Activated T-cell treated with anti-CD3 and anti-CD28 coated beads, Interleukin-2, amount 50 U/mL, for 1 hour (primary cell): ENCODE measurements around the gene CYP4V2.

Experiments used
- DNase-seq: peaks from one replicate; pipeline ENCODE4 v3.0.0-alpha.2; 2020

CYP4V2 gene

DNA sequence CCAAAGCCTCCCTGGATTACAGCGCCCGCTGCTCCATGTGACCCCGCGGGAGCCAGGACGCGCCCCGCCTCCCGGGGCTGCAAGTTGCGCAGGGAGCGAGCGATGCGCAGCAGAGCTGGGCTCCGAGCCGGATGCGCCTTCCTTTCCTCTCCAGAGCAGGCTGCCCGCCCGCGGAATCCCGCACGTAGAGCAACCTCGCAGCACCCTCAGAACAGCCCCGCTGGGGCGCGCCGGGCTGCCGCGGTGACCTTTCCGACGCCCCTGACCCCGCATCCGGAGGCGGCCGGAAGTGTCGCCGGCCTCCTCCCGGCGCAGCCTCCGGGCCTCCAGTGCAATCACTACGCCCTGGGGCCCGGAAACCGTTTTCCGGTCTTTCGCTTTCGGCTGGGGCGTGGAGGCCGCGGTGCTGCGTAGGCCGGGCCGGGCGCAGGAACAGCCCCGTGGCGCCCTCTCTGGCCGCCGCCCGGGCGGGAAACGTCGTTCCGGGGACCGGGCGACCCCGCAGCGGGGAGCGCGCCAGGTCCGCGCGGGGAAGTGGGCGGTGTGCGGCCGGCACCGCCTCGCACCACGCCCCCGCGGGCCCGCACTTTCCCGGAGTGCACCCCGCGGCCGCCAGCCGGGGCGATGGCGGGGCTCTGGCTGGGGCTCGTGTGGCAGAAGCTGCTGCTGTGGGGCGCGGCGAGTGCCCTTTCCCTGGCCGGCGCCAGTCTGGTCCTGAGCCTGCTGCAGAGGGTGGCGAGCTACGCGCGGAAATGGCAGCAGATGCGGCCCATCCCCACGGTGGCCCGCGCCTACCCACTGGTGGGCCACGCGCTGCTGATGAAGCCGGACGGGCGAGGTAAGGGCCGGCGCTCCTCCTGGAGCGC lies at the start of gene CYP4V2:
Gene CYP4V2, plus strand, starts transcription at position 368 of the 866 bp plus-strand sequence. Its CDS starts 257 bp downstream, at position 625.
- DNase-seq: peak; percentile 84

DNA sequence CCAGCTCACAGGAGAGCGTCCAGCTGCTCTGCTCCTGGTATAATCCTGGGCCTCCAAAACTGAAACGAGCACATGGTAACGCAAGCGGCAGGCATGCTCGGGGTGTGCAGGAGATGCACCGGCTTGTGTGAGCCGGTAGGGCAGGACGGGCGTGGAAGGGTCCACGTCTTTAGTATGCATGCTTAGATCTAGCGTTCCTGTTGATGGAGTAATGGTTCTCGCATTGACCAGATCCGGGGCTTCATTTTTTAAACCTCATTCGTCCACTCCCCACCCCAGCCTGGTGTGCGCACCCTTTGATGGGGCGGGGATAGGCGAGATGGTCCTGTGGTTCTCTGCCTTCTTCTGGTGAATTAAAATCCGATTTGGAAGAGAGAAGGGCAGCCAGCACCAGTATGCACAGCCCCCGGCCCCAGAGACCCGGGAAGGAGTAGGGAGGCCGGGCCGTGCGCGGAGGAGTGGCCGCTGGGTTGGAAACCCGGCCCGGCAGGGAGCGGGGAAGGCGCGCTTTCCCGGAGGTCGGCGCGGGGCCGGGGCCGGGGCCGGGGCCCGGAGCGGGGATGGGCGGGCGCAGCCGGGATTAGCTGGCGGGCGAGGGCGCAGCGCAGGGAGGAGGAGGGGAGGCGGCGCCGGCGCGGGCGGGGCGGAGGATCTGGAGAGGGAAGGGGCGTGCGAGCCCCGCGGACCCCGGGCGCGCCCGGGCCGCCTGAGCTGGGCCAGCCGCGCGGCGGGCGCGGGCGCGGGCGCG lies 47.0 kb upstream of the CYP4V2 start:
- DNase-seq: no peak

DNA sequence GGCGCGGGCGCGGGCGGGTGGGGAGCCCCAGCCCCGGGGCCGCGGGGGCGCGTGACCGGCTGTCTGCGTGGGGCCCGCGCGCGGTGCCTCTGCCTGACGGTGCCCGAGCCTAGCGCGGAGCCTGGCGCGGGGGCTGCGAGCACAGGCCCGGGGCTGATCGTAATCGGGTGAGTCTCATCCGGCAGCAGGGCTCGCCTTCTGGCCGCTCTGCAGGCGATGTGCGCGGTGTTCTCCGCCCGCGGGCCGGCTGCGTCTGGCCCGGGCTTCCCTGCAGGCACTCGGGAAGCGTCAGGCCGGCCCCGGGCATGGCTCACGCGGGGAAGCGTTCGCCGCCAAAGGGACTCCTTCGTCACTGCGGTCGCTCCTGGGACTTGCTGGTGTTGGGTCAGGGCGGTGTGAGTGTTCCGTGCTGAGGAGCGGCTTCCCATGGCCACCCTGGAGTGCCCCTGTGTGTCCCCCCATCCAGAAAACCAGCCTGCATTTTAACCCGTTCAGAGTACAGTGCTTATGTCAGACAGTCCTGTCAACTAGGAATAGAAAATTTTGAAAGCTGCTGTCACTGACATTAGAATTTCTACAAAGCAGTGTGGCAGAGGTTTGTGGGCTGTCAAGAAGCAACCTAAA lies 46.3 kb upstream of the CYP4V2 start:
- DNase-seq: no peak

DNA sequence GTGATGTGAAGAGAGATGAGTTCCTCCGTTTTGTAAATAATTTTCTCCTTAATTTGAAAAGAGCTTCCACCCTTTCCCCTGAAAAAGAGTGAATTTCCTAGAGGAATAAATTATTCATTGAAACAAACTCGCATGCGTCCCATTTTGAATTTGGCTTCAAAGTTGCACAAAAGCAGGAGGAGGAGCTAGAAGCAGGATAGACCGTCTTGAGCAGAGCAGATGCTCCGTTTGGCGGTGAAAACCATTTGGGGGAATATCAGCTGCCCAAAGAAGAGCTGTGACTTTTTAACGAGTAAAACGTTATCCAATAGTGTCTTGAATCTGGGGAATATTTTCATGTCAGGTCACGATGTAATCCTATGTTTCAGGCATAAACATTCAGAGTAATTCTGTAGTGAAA lies 44.9 kb upstream of the CYP4V2 start:
- DNase-seq: no peak

DNA sequence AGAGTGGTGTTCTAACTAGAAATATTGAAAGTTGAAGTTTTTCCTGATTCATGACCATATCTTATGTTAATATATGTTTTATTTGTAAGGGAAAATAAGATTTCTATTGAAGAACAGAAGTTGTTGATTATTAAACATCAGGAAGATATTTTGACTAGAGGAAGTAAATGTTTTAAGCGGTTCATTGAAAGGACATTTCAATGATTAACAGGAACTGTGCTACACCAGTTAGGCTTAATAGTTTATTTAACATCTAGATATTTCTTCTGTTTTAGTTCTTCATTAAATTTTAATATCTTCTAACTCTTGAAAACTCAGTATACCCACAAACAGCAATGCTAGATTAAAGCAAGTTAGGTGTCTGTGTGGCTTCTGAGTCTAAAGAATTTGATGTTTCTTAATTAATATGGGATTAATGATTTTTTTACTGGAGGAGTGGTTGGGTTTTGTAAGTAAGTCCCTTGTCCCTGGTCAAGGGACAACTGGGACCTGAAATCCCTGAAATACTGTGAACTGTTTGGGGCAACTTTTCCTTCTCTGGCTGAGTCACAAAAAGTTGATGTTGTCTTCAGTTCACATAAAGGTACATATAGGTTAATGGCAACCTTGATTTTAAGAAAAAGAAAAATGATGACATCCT lies 42.9 kb upstream of the CYP4V2 start:
- no peak for DNase-seq

DNA sequence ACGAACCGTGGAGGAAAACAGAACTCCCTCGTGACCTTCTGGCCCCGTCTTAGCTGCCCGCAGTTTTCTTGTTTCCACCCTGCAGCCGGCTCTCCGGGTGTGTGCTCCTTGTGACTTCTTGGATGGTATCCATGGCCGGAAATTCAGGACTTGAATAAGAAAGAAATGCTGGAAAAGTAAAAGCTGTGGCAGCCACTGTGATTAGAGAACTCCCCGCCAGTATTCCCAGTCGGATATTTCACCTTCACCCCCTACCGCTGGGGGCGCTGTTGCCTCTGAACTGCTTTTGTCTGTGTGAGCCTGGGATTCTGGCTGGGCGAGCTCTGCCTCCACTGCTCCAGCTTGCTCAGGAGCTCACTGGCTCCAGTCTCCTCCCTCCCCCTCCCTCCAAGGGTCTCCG lies 41.5 kb upstream of the CYP4V2 start:
- peak; percentile 54 for DNase-seq

DNA sequence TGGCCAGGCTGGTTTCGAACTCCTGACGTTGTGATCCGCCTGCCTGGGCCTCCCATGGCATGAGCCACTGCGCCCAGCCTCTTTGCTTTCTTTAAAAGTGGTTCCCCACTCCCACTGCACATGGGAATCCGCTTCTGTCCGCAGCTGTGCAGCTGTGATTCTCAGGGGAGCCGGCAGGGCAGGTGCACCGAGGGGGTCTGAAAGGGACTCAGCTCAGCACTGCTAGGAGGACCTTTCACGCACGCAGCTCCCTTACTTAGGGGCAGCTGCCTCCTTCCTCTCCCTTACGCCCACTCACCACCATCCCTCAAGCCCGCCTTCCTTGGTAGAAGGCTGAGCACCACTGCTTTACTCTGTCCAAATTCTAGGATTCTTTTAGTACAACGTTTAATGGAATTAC lies 40.4 kb upstream of the CYP4V2 start:
- DNase-seq: no peak

DNA sequence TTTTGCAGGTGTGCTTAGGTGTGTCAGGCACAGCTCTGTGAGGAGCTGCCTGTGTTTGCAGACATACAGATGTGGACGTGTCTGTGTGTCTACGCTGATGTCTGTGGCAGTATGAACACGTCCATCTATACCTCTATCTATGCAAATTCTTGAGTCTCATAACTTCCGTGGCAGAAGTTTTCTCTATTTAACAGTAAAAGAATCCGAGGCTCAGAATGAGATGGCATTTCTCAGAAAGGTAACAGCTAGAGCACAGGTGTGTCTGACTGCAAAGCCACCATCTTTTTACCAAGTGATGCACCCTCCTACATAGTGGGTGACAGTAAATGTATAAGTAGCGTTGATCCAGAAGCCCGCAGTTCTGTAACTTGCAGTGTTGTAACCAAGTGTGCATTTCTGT lies 39.9 kb upstream of the CYP4V2 start:
- DNase-seq: no peak

DNA sequence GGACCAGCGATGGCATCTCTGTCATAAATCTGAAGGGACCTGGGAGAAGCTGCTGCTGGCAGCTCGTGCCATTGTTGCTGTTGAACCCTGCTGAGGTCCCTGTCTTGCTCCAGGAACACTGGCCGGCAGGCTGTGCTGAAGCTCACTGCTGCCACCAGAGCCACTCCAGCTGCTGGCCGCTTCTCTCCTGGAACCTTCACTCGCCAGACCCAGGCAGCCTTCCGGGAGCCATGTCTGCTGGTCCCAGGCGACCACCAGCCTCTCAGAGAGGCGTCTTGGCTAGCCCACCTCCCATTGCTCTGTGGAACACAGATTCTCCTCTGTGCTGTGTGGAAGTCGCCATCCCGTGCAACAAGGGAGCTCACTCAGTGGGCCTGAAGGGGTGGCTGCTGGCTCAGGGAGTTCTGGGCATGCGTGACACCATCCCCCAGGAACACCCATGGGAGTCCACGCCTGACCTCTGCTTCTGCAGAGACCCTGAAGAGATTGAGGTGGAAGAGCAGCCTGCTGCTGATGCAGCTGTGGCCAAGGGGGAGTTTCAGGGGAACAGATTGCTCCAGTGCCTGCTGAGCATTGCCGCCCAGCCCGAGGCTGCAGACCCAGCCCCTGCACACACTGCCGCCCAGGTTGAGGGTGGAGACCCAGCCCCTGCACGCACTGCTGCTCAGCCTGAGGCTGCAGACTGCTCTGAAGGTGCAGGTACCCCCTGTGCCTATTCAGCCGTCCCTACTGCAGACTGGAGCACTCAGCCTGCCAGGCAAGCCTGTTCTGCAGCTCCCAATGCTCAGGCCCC lies 33.1 kb upstream of the CYP4V2 start:
- no peak for DNase-seq

DNA sequence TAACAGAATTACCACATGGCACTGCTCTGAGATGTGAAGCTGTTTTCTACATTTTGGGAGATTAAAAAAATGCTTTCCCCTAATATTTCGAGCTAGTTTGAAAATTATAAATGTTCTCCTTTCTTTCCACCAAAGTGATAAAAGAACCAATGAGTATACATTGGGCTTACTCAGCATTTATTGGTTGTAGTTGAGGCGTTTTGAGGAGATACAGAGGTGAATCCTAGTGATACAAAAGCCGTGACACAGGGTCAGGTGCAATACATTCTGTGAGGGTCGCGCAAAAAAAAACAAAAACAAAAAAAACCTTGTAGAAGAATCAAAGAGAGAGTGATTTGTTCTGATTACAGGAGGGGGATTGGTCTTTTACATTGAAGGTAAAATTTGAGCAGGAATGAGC lies 32.4 kb upstream of the CYP4V2 start:
- no peak for DNase-seq

DNA sequence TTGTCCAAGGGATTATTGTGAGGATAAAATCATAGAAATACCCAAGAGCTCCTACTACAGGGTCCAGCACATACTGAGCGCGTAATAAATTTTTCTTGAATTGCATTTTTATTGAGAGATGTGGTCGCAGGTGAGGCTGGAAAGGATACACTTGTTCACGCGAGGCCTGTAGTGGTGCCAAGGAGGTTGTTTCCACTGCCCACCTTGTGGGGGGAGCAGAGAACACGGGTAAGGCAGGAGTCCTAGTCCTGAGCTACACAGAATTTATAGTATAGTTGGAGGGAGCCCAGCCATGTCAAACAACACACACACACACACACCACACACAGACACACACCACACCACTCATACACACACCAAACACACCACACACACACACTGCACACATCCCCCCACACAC lies 31.8 kb upstream of the CYP4V2 start:
- no peak for DNase-seq

DNA sequence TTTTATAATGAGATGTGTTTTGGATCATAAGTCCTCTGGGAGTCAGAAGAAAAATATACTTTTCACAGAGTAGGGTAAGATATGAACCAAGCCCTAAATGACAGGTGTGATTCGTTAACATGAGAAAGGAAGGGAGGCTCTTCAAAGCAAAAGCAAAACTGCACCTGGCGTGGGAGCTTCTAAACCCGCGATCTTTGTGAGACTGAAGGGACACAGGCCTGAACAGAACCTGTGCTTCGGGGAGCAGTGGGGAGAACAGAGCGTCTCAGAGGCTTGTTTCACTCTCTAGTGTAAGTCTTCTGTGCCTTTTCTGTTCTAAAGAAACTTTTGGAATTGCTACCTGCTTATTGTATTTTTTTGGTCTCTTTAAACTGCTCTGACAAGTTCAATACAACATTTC lies 30.2 kb upstream of the CYP4V2 start:
- DNase-seq: no peak

DNA sequence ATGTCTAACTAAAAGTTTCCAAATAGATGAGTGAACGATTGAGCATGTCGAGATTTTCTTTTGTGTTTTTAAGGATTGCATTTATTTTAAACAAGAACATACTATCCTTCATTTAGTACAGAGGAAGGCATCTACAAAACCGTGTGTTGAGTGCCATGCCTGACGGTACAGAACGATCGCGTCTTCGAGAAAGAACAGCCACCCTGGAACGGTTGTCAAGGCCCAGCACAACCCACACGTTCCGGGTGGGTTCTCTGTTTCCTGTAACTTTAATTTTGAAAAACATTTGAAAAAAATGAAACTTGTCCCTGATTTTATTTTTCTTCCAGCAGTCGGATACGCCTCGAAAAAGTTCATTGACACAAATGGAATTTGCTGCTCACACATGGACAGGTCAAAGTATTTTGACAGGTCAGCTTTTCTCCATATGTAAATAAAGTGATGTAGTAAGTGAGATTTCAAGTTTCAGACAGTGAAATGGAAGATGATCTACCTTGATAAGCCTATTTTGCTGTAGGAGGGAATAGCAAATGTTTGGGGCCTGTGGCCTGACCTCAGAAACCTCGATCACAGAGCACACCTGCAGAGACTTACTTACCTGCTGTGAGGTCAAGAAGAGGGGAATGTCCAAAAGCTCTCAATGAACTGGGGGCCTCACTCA lies 24.4 kb upstream of the CYP4V2 start:
- no peak for DNase-seq

DNA sequence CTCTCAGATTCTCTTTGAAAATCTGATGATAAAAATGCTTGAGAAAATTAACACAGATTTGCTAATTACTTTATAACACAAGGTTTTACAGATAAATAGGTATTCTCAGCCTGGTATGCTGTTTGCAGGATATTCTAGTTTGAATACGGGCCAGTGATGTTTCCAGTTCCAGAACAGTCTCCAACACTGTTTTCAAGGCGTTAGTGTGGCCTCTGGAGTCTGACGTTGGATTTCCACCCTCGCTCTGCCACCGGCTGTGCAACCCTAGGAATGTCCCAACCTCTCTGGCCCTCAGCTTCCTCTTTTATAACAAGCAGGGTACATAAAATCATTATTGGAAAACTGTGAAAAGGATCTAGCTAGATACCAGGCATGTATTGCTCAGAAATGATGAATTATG lies 23.8 kb upstream of the CYP4V2 start:
- DNase-seq: no peak

DNA sequence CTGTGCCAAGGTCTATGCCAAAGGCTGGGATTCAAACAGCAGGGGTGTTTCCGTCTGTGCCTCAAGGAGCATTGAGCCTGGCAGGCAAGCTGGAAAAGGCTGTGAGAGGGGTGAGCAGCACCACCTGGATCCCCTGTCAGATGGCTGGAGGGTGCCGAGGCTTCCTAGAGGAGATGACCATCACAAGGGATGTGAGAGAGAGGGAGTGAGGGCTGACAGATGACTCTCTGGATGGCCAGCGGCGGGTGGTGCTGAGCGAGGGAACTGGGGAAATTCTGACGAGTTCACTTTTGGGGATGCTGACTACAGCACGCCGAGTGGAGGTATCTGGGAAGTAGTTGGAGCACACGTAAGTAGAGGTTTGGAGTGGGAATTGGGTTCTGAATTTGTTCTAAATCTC lies 22.6 kb upstream of the CYP4V2 start:
- no peak for DNase-seq

DNA sequence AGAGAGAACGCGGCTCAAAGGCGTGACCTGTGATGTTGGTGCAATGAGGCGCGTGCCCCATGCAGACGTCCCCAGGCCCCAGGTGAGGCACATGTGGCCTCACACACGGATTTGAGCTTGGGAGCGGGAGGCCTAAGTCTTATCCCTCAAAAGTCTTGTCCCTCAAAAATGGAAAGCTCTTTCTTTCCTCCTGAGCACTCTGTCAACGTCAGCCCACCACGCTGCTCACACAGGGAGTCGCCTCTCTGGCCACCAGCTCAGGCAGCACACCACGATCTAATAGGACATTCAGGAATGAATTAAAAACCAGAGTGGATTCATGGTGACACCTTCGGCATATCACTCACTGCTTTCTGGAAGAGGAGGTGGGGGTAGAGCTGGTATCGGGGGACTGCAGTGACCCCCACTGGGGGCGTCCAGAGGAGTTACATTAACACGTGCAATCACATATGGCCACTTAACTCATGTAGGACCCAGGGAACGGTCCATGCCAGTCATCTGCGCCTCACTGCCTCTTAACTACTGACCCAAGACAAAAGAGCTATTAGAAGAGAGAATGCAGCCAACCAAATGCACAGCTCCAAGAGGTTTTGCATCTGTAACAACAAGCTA lies 21.9 kb upstream of the CYP4V2 start:
- no peak for DNase-seq

DNA sequence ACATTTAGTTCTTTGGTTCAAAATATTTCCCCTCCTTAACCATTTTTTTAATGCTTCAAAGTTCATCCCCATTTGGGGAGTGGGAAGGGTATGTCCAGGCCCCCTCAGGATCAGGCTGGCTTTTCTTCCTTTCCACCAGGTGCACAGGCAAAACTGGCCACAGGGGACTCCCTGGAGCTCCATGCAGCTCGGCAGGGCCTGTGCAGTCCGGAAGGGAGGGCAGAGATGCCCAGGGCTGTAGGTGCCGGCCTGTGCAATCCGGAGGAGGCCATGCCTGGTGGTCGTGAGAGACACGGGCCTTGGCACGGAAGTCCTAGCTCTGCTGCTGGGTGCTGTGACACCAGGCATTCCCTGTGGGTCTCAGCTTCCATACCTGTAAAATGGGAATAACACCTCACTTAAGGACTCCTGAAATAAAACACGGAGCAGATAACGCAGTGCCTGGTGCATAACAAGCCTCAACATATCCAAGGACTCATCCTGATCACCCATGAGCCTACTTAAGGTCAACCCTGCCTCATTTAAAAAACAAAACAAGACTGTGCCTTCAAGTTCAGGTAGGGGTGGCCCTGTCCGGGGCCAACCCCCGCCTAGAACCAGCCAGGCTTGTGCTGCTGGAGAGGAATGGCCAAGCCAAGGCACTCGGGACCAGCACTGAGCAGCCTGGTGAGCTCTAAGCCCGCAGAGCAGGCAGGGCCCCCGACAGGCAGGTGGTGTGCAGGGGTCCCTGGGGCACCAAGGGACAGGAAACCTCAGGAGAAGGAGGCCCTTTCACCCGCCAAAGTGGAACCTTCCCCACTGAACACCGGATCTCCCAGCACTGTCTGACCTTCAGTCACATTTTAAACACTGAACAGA lies 21.2 kb upstream of the CYP4V2 start:
- no peak for DNase-seq

DNA sequence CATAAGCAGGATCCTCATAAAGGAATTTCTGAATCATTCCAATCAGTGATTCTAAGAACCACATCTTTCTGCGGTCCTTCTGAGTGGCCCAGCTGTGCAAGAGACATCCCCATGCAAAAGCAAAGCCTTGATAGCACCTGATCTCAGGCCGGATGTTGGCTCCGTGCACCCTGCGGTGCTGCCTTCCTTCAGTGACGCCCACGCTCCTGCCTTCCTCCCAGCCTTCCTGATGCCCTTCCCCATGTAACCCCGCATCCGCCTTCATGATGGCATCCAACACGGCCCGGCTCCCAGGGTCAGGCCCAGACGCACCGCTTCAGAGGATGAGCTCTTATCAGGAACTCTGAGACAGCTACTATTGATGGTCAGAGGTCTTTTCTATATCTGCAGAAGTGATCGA lies 20.4 kb upstream of the CYP4V2 start:
- DNase-seq: no peak

DNA sequence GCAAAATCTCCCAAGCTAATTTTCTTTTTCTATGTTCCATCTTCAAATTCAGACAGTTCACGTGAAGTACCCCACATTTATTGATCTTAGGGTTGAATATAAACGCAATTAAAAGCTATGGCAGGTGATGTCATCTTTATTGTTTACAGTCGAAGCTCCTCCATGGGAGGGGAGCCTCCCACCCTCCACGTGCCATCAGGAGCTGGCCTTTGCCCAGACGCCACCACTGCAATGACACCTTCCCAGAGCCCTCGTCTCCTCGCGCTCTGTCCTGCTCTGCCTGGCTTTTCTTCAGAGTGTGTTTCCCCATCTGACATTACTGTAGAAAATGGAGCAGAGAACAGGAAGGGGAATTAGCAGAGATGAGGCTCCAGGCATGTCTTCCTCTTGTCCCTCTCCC lies 18.8 kb upstream of the CYP4V2 start:
- DNase-seq: no peak

DNA sequence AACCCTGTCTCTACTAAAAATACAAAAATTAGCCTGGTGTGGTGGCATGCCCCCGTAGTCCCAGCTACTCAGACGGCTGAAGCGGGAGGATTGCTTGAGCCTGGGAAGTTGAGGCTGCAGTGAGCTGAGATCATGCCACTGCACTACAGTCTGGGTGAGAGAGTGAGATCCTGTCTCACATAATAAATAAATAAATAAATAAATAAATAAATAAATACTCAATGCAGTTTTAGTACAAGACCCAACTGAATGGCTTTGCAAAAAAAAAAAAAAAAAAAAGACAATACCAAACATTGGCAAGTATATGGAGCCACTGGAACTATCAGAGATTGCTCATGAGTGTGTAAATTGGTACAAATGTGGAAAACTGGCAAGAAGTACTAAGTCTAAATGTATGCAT lies 3.3 kb upstream of the CYP4V2 start:
- DNase-seq: no peak

DNA sequence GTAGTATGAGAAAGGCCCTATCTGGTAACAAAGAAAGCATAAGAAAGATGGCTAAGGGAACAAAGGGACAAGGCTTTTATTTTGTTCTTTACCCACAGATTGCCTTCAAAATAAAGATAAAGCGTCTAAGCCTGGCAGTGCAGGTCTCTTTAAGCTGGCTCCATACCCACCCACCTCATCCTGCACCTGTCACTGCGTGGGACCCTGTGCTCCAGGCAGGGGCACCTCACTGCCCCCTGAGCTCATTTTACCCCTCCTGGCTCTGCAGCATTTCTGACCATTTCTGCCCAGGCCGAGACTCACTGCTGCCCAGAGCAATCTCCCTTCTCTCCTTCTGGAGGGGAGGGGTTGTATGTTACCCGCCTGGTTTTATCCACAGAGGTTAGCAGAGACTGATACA lies 1.7 kb upstream of the CYP4V2 start:
- DNase-seq: no peak
